Nephron (organoid): Measurements from ENCODE around the gene CABP7.

ENCODE experiments used
- H3K27ac Mint-ChIP-seq, 3 experiments: 2 replicates each; pipeline ENCODE4 v1.8.0; 2020; ENCODE audit warnings: mixed read lengths in 3 of 3, mild to moderate bottlenecking in 2 of 3, moderate library complexity in 1 of 3
- H3K27me3 Mint-ChIP-seq: 2 replicates; pipeline ENCODE4 v1.8.0; 2021; ENCODE audit warnings: low read depth, mild to moderate bottlenecking, moderate library complexity, mixed read lengths
- H3K36me3 Mint-ChIP-seq: 2 replicates; pipeline ENCODE4 v1.8.0; 2020; ENCODE audit warnings: low read depth, mixed read lengths
- H3K4me1 Mint-ChIP-seq: 2 replicates; pipeline ENCODE4 v1.8.0; 2020; ENCODE audit warnings: mixed read lengths
- H3K4me3 Mint-ChIP-seq, 3 experiments: 2 replicates each; pipeline ENCODE4 v1.8.0; 2020; ENCODE audit warnings: mild to moderate bottlenecking in 3 of 3, mixed read lengths in 3 of 3, moderate library complexity in 2 of 3
- H3K9me3 Mint-ChIP-seq: 2 replicates; pipeline ENCODE4 v1.8.0; 2020; ENCODE audit warnings: mixed read lengths
- CTCF ChIP-seq, 3 experiments: fragments of 200-600 bp; sonication (generic); IDR thresholded peaks; one replicate each; pipeline ENCODE4 v1.5.0; 2021; ENCODE audit warnings: antibody characterized with exemption in 3 of 3; ENCODE audit not compliant: unreplicated experiment in 3 of 3

The CABP7 gene

DNA sequence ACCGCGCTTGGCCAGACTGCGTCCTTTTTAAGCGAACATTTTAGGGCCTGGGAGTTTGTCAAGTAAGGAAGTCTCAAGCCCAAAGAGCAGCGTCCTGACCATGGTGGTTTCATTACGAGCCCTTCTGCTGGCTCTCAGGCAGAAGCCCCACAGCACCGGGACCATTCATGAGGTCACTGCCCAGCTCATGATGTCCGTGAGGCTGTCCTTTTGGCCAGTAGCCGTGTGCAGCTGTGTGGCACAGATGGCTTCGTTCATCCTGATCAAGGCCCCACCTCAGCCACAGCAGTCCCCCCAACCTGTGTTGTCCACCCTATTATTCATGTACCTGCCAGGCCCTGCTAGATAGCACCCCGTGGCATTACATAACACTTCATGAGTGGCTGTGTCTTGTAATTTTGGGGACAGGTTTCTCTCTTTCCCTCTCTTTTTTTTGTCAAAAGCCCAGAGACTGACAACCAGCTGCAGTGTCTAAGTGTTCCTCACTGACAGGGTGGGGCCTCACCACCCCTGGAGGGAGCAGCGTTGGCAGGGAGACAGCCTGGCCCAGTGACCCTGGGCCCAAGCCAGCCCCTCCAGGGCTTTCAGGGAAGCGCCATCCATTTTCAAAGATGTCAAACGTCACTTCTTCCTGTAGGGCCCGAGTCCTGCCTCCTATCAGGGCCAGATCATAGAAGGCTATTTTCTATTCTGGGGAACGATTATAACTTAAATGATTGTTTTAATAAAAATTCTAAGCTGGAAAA is 21.8 kb upstream of the CABP7 start:
- peaks cover 29% of the 10 kb centered on the region for H3K27me3 Mint-ChIP-seq
- H3K27ac Mint-ChIP-seq = no peak overlapping the region
- H3K4me1 Mint-ChIP-seq = peaks cover 45% of the 10 kb centered on the region
- TF ChIP-seq CTCF (IDR thresholded peaks at IDR 0.05; ENCODE audit: unreplicated experiment in 3 of 3) = no peak
- peaks cover 31% of the 10 kb centered on the region for H3K36me3 Mint-ChIP-seq
- H3K4me3 Mint-ChIP-seq = no peak overlapping the region
- H3K9me3 Mint-ChIP-seq = no peaks in the 10 kb centered on the region

DNA sequence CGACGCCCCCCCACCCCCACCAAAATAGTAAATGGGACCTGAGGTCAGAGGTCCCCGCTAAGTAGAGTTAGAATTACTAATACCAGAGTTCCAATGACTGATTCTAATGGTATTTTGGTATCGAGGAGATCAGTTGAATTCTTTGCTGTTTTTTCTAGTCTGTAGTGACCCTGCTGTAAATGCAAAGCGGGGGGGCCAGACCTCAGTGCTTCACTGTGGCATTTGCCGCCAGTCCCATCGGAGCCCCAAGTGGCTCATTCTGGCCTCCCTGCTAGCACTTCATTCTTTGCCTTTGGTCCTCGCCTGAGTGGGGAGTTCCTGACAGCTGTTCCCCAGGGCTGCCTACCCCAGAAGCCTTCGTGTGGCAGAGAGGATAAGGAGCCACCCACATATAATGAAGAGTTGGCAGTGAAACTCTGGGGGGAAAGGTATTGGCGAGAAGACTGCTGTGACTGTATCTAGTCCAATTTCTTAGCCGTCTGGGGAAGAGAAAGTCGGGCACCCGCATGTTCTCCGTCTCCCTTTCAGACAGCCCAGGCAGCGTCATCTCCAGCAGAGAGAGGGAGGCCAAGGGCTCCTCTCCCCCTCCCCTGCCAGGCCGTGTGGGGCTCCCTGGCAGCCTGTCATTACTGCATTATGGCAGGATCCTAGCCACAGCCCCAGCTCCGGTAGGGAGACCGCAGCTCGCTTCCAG is 19.4 kb upstream of the CABP7 start:
- Mint-ChIP-seq H3K36me3 (peaks cover 17% of the 10 kb centered on the region), H3K27ac (no peak overlapping the region), H3K4me3 (no peak overlapping the region), H3K27me3 (peaks cover 44% of the 10 kb centered on the region), H3K9me3 (no peaks in the 10 kb centered on the region), H3K4me1 (peaks cover 34% of the 10 kb centered on the region)
- TF ChIP-seq CTCF (IDR thresholded peaks at IDR 0.05; ENCODE audit: unreplicated experiment in 3 of 3) = no peak

DNA sequence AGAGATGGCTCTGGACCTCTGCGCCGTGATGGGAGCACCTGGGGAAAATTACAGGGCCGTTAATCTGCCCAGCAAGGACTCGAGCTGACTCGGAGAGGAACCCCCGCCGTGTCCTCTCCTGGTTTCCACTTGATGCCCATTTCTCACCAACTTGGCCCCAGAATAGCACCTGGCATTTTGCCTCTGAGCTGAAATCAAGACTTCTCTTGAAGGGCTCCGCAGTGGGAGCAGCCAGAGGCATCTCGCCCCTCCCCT is 19.0 kb upstream of the CABP7 start:
- H3K4me1 Mint-ChIP-seq = peaks cover 34% of the 10 kb centered on the region
- TF ChIP-seq CTCF (IDR thresholded peaks at IDR 0.05; ENCODE audit: unreplicated experiment in 3 of 3) = no peak
- H3K27ac Mint-ChIP-seq = no peak overlapping the region
- H3K9me3 Mint-ChIP-seq = no peaks in the 10 kb centered on the region
- no peak overlapping the region for H3K4me3 Mint-ChIP-seq
- peaks cover 13% of the 10 kb centered on the region for H3K36me3 Mint-ChIP-seq
- H3K27me3 Mint-ChIP-seq = peaks cover 44% of the 10 kb centered on the region

DNA sequence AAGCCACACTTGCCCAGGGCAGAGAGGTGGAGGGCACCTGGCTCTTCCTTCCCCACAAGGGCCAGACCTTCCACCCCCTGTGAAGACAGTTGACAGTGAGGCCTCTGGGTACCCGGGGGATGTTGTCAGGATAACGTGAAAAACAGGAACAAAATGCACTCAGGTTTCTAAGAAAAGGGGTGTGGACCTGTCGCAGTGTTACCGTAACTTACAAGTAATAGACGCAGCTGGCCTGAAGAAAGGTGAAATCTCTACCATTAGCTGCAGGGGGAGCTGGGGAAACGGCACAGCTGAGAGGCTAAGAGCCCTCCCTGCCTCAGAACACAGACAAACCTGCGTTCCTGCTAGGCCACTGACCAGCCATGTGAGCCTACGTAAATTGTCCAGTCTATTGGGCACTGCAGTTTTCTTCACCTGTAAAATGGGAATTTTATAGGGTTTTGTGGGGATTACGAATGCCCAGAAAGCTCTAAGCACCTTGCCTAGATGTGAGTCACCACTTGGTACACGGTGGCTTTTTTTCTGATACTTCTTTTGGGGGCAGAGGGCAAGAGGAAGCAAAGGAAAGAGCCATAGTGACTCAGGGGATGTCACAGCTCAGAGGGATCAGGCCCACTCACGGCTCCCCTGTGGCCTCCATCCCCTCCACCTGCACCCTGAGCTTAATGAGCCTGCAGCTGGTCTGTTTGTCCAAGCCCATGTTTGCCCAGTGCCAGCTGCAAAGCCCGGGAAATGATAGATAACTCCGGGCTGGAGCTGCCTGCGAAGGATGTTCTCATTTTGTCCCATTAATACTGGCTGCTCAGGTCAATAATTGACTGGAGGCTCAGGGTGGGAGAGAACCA is 18.4 kb upstream of the CABP7 start:
- H3K27me3 Mint-ChIP-seq = peaks cover 44% of the 10 kb centered on the region
- peak in 1 of 3 experiments; percentile 26 for TF ChIP-seq CTCF (IDR thresholded peaks at IDR 0.05; ENCODE audit: unreplicated experiment in 3 of 3)
- no peak overlapping the region for H3K27ac Mint-ChIP-seq
- peaks cover 39% of the 10 kb centered on the region for H3K4me1 Mint-ChIP-seq
- no peak overlapping the region for H3K4me3 Mint-ChIP-seq
- no peaks in the 10 kb centered on the region for H3K9me3 Mint-ChIP-seq
- H3K36me3 Mint-ChIP-seq = peaks cover 10% of the 10 kb centered on the region

GRCh38 chr22:29702000-29702930 is 17.5 kb upstream of the CABP7 start:
- H3K27ac Mint-ChIP-seq = no peak overlapping the region
- H3K27me3 Mint-ChIP-seq = peaks cover 48% of the 10 kb centered on the region
- no peak for TF ChIP-seq CTCF (IDR thresholded peaks at IDR 0.05; ENCODE audit: unreplicated experiment in 3 of 3)
- H3K36me3 Mint-ChIP-seq = peaks cover 5% of the 10 kb centered on the region
- H3K4me3 Mint-ChIP-seq = no peak overlapping the region
- H3K4me1 Mint-ChIP-seq = peaks cover 42% of the 10 kb centered on the region
- H3K9me3 Mint-ChIP-seq = no peaks in the 10 kb centered on the region
